Small intestine (tissue), 16 donors: ENCODE data around the gene SERP2. TPM values are rescaled to one million over a fixed set of nuclear protein-coding genes. Genes with fewer than 3 reads are reported as not detected.
A peak's percentile ranks its signal among the peaks of the same experiment; 100 is the strongest.
"Not testable (repeated sequence)": the region's sequence is repeated elsewhere in the genome, so short reads cannot be mapped to it uniquely, and the experiment has no call there.

Experiments
- DNase-seq, 2 donors: peaks; one replicate each; pipeline versions ENCODE4 v3.0.0 to v3.0.0-alpha.2; 2013
- FAIRE-seq: peaks from 2 replicates; lab custom pipeline; 2012; peaks lifted over from hg19 to GRCh38; lab: Jason Lieb, UNC
- H3K27ac ChIP-seq, 3 donors: one replicate each; pipeline ENCODE4 v1.5.1; 2013; ENCODE audit warnings: low read length in 2 of 3, mild to moderate bottlenecking in 2 of 3, control low read depth in 1 of 3, inconsistent platforms in 1 of 3, low read depth in 1 of 3, moderate library complexity in 1 of 3
- H3K27me3 ChIP-seq, 3 donors: one replicate each; pipeline ENCODE4 v1.6.1; 2013; ENCODE audit warnings: low read length in 3 of 3, inconsistent platforms in 1 of 3; ENCODE audit not compliant: control insufficient read depth in 3 of 3, insufficient read depth in 3 of 3
- H3K36me3 ChIP-seq, 3 donors: one replicate each; pipeline ENCODE4 v1.6.1; 2013; ENCODE audit warnings: low read length in 3 of 3, inconsistent platforms in 1 of 3, low read depth in 1 of 3, mild to moderate bottlenecking in 1 of 3, moderate library complexity in 1 of 3; ENCODE audit not compliant: control insufficient read depth in 3 of 3, insufficient read depth in 2 of 3
- H3K4me1 ChIP-seq, 3 donors: one replicate each; pipeline ENCODE4 v1.6.1; 2013; ENCODE audit warnings: low read length in 2 of 3, inconsistent platforms in 1 of 3, low read depth in 1 of 3, mild to moderate bottlenecking in 1 of 3, moderate library complexity in 1 of 3; ENCODE audit not compliant: control insufficient read depth in 3 of 3, insufficient read depth in 2 of 3
- H3K4me3 ChIP-seq, 3 donors: one replicate each; pipeline ENCODE4 v1.5.1; 2013; ENCODE audit warnings: low read length in 3 of 3, control low read depth in 1 of 3, inconsistent platforms in 1 of 3, low read depth in 1 of 3, mild to moderate bottlenecking in 1 of 3, moderate library complexity in 1 of 3
- H3K9me3 ChIP-seq, 2 donors: one replicate each; pipeline ENCODE4 v1.6.1; 2013; ENCODE audit warnings: low read depth in 1 of 2, low read length in 1 of 2; ENCODE audit not compliant: control insufficient read depth in 2 of 2, insufficient read depth in 1 of 2
- WGBS, 3 donors: extraction: QIAGEN DNeasy Blood & Tissue Kit; methylation state at CpG; one replicate each; pipeline ENCODE4 v1.1.7; 2013; 5-methylcytosine and 5-hydroxymethylcytosine counted together
- long read RNA-seq, 10 donors: transcript quantifications; one replicate each; lab custom pipeline, GENCODE V29; 2026
- polyA plus RNA-seq, 4 donors: library from polyadenylated mRNA; stranded (reverse) in 3 of 4; unstranded in 1 of 4; fragments of 200-250 nt in 3 of 4; fragments of 120-200 nt in 1 of 4; gene quantifications; one replicate each; pipeline versions ENCODE4 v1.2.1 to v1.2.3, GENCODE V29; 2013
- donor health status: healthy with polysubstance abuse.
- donor health status: control.
- donor health status: control.
- donor health status: Bipolar disorder and iron deficiency.
- donor health status: healthy.

Gene SERP2
- 10 to 100 TPM in 2 of 4 donors, 1 to 10 TPM in 2; 4.9 to 12.3 (median 8.0) TPM for polyA plus RNA-seq
- long read RNA-seq, donor 1: 0 reads
- long read RNA-seq, donor 2: 0 reads
- long read RNA-seq, donor 3: 0 reads
- long read RNA-seq, donor 4: 0 reads
- long read RNA-seq, donor 5: 0 reads
- long read RNA-seq, donor 6, partial matches to known transcripts: 0 of 1 reads
- long read RNA-seq, donor 6, other reads (novel, unspliced or antisense): 0 of 1 reads
- long read RNA-seq, donor 7: 0 reads
- long read RNA-seq, donor 8: 0 reads
- long read RNA-seq, donor 9, partial matches to known transcripts: 0 of 1 reads
- long read RNA-seq, donor 9, other reads (novel, unspliced or antisense): 0 of 1 reads
- long read RNA-seq, donor 10, transcript SERP2-201 (3 exons, 784 nt): major isoform, 5 of 7 reads
- long read RNA-seq, donor 10, partial matches to known transcripts: 0 of 7 reads
- long read RNA-seq, donor 10, other reads (novel, unspliced or antisense): 0 of 7 reads

- WGBS, 3 donors: 3 to 5% (median 4%) methylated on average over 64 to 82 of the region's 83 CpGs
- peak within 1 kb of the TSS; percentile 44 to 73 (median 51) for H3K4me3 ChIP-seq
- no peaks in the 10 kb centered on the region for H3K9me3 ChIP-seq
- FAIRE-seq (no peak), DNase-seq (peak in 1 of 2 donors; percentile 64)
- peak within 1 kb of the TSS in 2 of 3 donors; percentile 37 to 70 for H3K27ac ChIP-seq
- H3K27me3 ChIP-seq: no peaks in the 10 kb centered on the region
- peaks cover 7 to 24% (median 9%) of the 10 kb centered on the region in 3 donors for H3K4me1 ChIP-seq
- no peaks in the 10 kb centered on the region for H3K36me3 ChIP-seq
Measured at GRCh38 chr13:44373601-44374347, at the start of gene SERP2. SERP2 (plus strand) TSS chr13:44373824; CDS start chr13:44374026, 202 bp downstream.

GRCh38 chr13:44326961-44327360 lies 46.7 kb upstream of the SERP2 start:
- Histone ChIP-seq H3K9me3 (no peaks in the 10 kb centered on the region), H3K36me3 (no peaks in the 10 kb centered on the region), H3K27ac (no peak overlapping the region), H3K4me1 (peaks cover 0 to 3% (median 0%) of the 10 kb centered on the region in 3 donors), H3K27me3 (no peaks in the 10 kb centered on the region), H3K4me3 (no peak overlapping the region)
- WGBS, 3 donors: 85 to 97% (median 94%) methylated on average over 2 of the region's 2 CpGs
- FAIRE-seq: no peak
- no peak for DNase-seq

GRCh38 chr13:44329041-44329440 lies 44.6 kb upstream of the SERP2 start:
- FAIRE-seq, H3K9me3 ChIP-seq, H3K4me1 ChIP-seq, H3K27ac ChIP-seq, H3K4me3 ChIP-seq, H3K27me3 ChIP-seq, H3K36me3 ChIP-seq, DNase-seq: not testable (repeated sequence)

- FAIRE-seq: no peak
- H3K27ac ChIP-seq: no peak overlapping the region
Measured at GRCh38 chr13:44329909-44330545, 43.6 kb upstream of the SERP2 start.

GRCh38 chr13:44331446-44331845 lies 42.2 kb upstream of the SERP2 start:
- H3K27me3 ChIP-seq: no peaks in the 10 kb centered on the region
- H3K9me3 ChIP-seq: no peaks in the 10 kb centered on the region
- no peak for DNase-seq
- peaks cover 0 to 5% (median 0%) of the 10 kb centered on the region in 3 donors for H3K4me1 ChIP-seq
- H3K27ac ChIP-seq: peak overlapping the region in 2 of 3 donors; percentile 14 to 43
- FAIRE-seq: no peak
- 64 to 90% (median 73%) methylated on average over 4 of the region's 4 CpGs for WGBS, 3 donors
- no peak overlapping the region for H3K4me3 ChIP-seq
- H3K36me3 ChIP-seq: no peaks in the 10 kb centered on the region

More at GRCh38 chr13:44329909-44330545, 43.6 kb upstream of the SERP2 start:
- WGBS, 3 donors: 91 to 93% (median 92%) methylated on average over 10 of the region's 10 CpGs
- Histone ChIP-seq H3K4me3 (no peak overlapping the region), H3K27me3 (no peaks in the 10 kb centered on the region), H3K36me3 (no peaks in the 10 kb centered on the region), H3K9me3 (no peaks in the 10 kb centered on the region), H3K4me1 (peaks cover 0 to 5% (median 0%) of the 10 kb centered on the region in 3 donors)
- DNase-seq: no peak

GRCh38 chr13:44331912-44332851 lies 41.4 kb upstream of the SERP2 start:
- H3K9me3 ChIP-seq: no peaks in the 10 kb centered on the region
- H3K27ac ChIP-seq: peak overlapping the region in 2 of 3 donors; percentile 14 to 49
- H3K4me3 ChIP-seq: no peak overlapping the region
- peaks cover 0 to 5% (median 0%) of the 10 kb centered on the region in 3 donors for H3K4me1 ChIP-seq
- no peaks in the 10 kb centered on the region for H3K36me3 ChIP-seq
- no peaks in the 10 kb centered on the region for H3K27me3 ChIP-seq
- DNase-seq: peak in 1 of 2 donors; percentile 23
- WGBS, 3 donors: 45 to 72% (median 67%) methylated on average over 7 of the region's 7 CpGs
- FAIRE-seq: no peak

GRCh38 chr13:44333950-44334655 lies 39.5 kb upstream of the SERP2 start:
- 67 to 75% (median 70%) methylated on average over 5 of the region's 5 CpGs for WGBS, 3 donors

More at GRCh38 chr13:44333950-44334655, 39.5 kb upstream of the SERP2 start:
- no peak for FAIRE-seq
- Histone ChIP-seq H3K36me3 (no peaks in the 10 kb centered on the region), H3K27ac (no peak overlapping the region), H3K4me3 (no peak overlapping the region), H3K27me3 (no peaks in the 10 kb centered on the region), H3K9me3 (peaks cover 0 to 5% of the 10 kb centered on the region in 2 donors), H3K4me1 (peaks cover 0 to 5% (median 0%) of the 10 kb centered on the region in 3 donors)
- no peak for DNase-seq
